ENCODE measurements around the gene BAD. TPM values are rescaled to one million over a fixed set of nuclear protein-coding genes. Genes with fewer than 3 reads are reported as not detected.

BAD gene
- total RNA-seq, 1 experiment from 2014 or later: 48.4 TPM

- no peaks in the 10 kb centered on the region for H3K9me3 ChIP-seq (ENCODE audit: low read depth, low read length, poor library complexity, severe bottlenecking)
- ChIA-PET POLR2A (ENCODE audit: low non-redundant PET) (no interaction called here), CTCF (interaction anchor here (0.5 to 2.0 kb wide), 6 partner anchors 10 to 278 kb away, joined by 3 to 15 read pairs (median 7); partner anchors contain the start of genes PRDX5 and TRMT112)
- H3K27ac ChIP-seq (ENCODE audit: low read depth, low read length, poor library complexity, severe bottlenecking): no peak overlapping the region
- BruUV-seq (replicated peaks): no TSS peak
- no peaks in the 10 kb centered on the region for H3K27me3 ChIP-seq (replicated peaks; ENCODE audit: insufficient read depth, low read depth, low read length, poor library complexity)
- H3K36me3 ChIP-seq (ENCODE audit: insufficient read depth, low read length, poor library complexity, severe bottlenecking): no peaks in the 10 kb centered on the region
- TF ChIP-seq EZH2 (IDR thresholded peaks at IDR 0.05; ENCODE audit: borderline replicate concordance, low read depth, low read length, poor library complexity, severe bottlenecking) (no peak), CTCF (conservative IDR thresholded peaks at IDR 0.05; ENCODE audit: low read depth, low read length) (no peak)
- no peak for DNase-seq (ENCODE audit: low spot score)
- intact Hi-C loops (cut with micrococcal nuclease; ENCODE audit: unreplicated experiment): no loop called here
- H3K4me3 ChIP-seq (ENCODE audit: low read depth, low read length, poor library complexity, severe bottlenecking): no peak overlapping the region
- H3K4me1 ChIP-seq (ENCODE audit: insufficient read depth, low read length, poor library complexity, severe bottlenecking): peaks cover 5% of the 10 kb centered on the region
These were observed 46.4 kb upstream of the BAD start for GRCh38 chr11:64330888-64331287.

- TF ChIP-seq CTCF (conservative IDR thresholded peaks at IDR 0.05; ENCODE audit: low read depth, low read length) (no peak), EZH2 (IDR thresholded peaks at IDR 0.05; ENCODE audit: borderline replicate concordance, low read depth, low read length, poor library complexity, severe bottlenecking) (no peak)
- Histone ChIP-seq H3K36me3 (ENCODE audit: insufficient read depth, low read length, poor library complexity, severe bottlenecking) (no peaks in the 10 kb centered on the region), H3K27me3 (replicated peaks; ENCODE audit: insufficient read depth, low read depth, low read length, poor library complexity) (no peaks in the 10 kb centered on the region), H3K27ac (ENCODE audit: low read depth, low read length, poor library complexity, severe bottlenecking) (no peak overlapping the region), H3K9me3 (ENCODE audit: low read depth, low read length, poor library complexity, severe bottlenecking) (no peaks in the 10 kb centered on the region), H3K4me3 (ENCODE audit: low read depth, low read length, poor library complexity, severe bottlenecking) (no peak overlapping the region), H3K4me1 (ENCODE audit: insufficient read depth, low read length, poor library complexity, severe bottlenecking) (peaks cover 5% of the 10 kb centered on the region)
- BruUV-seq (replicated peaks): no TSS peak
- CTCF ChIA-PET: no interaction called here
- POLR2A ChIA-PET (ENCODE audit: low non-redundant PET): interaction anchor here (0.8 kb wide), 1 partner anchor 10 kb away, joined by 3 read pairs; the partner anchor contains the start of gene PRDX5
- DNase-seq (ENCODE audit: low spot score): no peak
- intact Hi-C loops (cut with micrococcal nuclease; ENCODE audit: unreplicated experiment): no loop called here
These were observed 43.5 kb upstream of the BAD start for GRCh38 chr11:64327993-64328392.

- POLR2A ChIA-PET (ENCODE audit: low non-redundant PET): interaction anchor here (0.6 to 0.8 kb wide), 2 partner anchors 10 to 1533 kb away, joined by 3 read pairs; partner anchors contain the start of gene PRDX5
- CTCF ChIA-PET: no interaction called here
- Histone ChIP-seq H3K27me3 (replicated peaks; ENCODE audit: insufficient read depth, low read depth, low read length, poor library complexity) (no peaks in the 10 kb centered on the region), H3K9me3 (ENCODE audit: low read depth, low read length, poor library complexity, severe bottlenecking) (no peaks in the 10 kb centered on the region), H3K36me3 (ENCODE audit: insufficient read depth, low read length, poor library complexity, severe bottlenecking) (no peaks in the 10 kb centered on the region), H3K27ac (ENCODE audit: low read depth, low read length, poor library complexity, severe bottlenecking) (no peak overlapping the region), H3K4me3 (ENCODE audit: low read depth, low read length, poor library complexity, severe bottlenecking) (no peak overlapping the region), H3K4me1 (ENCODE audit: insufficient read depth, low read length, poor library complexity, severe bottlenecking) (peaks cover 5% of the 10 kb centered on the region)
- no peak for TF ChIP-seq CTCF (conservative IDR thresholded peaks at IDR 0.05; ENCODE audit: low read depth, low read length)
- TF ChIP-seq EZH2 (IDR thresholded peaks at IDR 0.05; ENCODE audit: borderline replicate concordance, low read depth, low read length, poor library complexity, severe bottlenecking): no peak
- DNase-seq (ENCODE audit: low spot score): no peak
- intact Hi-C loops (cut with micrococcal nuclease; ENCODE audit: unreplicated experiment): no loop called here
- no TSS peak for BruUV-seq (replicated peaks)
These were observed 42.9 kb upstream of the BAD start for GRCh38 chr11:64327375-64327774.
